ENCODE measurements around the gene ARF1. TPM values are rescaled to one million over a fixed set of nuclear protein-coding genes. Genes with fewer than 3 reads are reported as not detected.

ARF1 gene
- total and polyA plus RNA-seq, 9 donors = 109 to 313 (median 284) TPM

DNA sequence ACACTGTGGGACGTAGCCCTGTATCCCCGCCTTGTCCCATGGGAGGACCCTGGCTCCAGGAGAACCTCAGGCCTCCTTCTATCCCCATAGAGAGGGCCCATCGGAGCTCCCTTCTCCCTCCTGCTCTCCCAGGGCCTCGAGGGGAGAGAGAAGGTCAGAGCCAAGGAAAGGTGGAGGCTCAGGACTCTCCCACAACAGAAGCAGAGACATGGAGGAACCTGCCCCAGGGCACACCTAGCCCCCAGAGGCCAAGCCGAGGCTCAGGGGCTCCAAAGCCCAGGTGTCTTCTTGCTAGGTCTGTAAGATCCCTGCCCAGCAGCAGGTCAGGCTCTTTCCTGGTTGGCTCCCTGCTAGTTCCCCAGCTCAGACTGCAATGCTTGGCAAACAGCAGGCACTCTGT lies 34.4 kb upstream of the ARF1 start:
- WGBS (ENCODE audit: insufficient coverage) = 56% methylated on average over 2 of the region's 5 CpGs
- no peaks in the 10 kb centered on the region for H3K4me1 ChIP-seq (ENCODE audit: control insufficient read depth, insufficient read depth, low read length)
- no peaks in the 10 kb centered on the region for H3K36me3 ChIP-seq (ENCODE audit: control insufficient read depth, insufficient read depth, low read length)
- no peak for DNase-seq
- H3K9me3 ChIP-seq (replicated peaks; ENCODE audit: control insufficient read depth, low read depth, low read length) = no peaks in the 10 kb centered on the region
- H3K27me3 ChIP-seq (ENCODE audit: control insufficient read depth, insufficient read depth, low read length) = peaks cover 24% of the 10 kb centered on the region
- H3K27ac ChIP-seq (ENCODE audit: low read length) = no peak overlapping the region
- H3K4me3 ChIP-seq (ENCODE audit: low read length) = no peak overlapping the region

DNA sequence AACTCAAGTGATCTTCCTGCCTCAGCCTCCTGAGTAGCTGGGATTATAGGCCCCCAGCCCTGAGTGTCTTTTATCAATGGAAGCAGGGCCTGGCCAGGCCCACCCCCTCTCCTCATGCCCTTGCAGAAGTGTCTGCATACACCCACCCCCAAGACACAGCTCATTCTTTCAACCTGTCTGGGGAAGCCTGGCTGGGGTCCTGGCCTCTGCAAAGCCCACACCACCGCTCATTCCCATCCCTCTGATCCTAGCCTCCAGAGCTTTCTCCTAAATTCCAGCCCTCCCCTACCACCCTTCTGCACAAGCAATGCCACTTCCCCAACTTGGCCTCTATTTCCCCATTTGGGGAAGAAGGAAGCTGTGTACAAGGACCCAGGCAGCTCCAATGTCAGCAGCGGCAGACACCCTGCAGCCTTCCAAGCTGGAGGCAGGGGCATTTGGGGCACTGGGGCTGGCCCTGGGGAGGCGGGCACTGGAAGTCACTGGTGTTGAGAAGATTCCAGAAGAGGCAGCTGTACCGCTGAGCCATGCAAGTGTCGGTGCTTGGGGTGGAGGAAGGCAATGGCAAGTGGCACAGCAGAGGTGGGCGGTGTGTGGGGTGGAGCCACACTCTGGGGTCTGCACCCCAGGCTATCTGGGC lies 33.7 kb upstream of the ARF1 start:
- no peaks in the 10 kb centered on the region for H3K9me3 ChIP-seq (replicated peaks; ENCODE audit: control insufficient read depth, low read depth, low read length)
- no peak overlapping the region for H3K27ac ChIP-seq (ENCODE audit: low read length)
- no peaks in the 10 kb centered on the region for H3K4me1 ChIP-seq (ENCODE audit: control insufficient read depth, insufficient read depth, low read length)
- WGBS (ENCODE audit: insufficient coverage) = 67% methylated on average over 5 of the region's 6 CpGs
- peaks cover 21% of the 10 kb centered on the region for H3K27me3 ChIP-seq (ENCODE audit: control insufficient read depth, insufficient read depth, low read length)
- H3K4me3 ChIP-seq (ENCODE audit: low read length) = no peak overlapping the region
- H3K36me3 ChIP-seq (ENCODE audit: control insufficient read depth, insufficient read depth, low read length) = no peaks in the 10 kb centered on the region
- DNase-seq = no peak

DNA sequence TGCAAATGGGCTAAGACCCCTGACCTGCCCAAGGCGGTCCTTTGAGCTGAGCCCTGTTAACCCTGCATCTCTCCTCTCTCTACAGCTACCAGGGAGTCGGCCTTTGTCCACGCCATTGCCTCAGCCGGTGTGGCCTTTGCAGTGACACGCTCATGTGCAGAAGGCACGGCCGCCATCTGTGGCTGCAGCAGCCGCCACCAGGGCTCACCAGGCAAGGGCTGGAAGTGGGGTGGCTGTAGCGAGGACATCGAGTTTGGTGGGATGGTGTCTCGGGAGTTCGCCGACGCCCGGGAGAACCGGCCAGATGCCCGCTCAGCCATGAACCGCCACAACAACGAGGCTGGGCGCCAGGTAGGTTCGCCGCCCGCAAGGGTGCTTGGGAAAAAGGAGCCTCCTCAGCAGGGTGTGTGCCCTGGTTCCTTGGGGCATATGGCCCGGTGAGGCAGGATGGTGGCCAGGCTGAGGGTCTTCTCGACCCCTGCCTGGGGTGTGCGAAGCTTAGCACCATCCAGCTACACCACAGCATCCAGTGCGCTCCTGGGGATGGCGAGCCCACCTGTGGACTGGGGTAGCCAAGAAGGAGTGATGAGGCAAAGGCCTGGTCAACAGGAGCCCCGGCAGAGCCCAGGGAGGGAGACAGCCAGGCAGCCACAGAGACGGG lies 31.8 kb upstream of the ARF1 start:
- DNase-seq = no peak
- Histone ChIP-seq H3K4me3 (ENCODE audit: low read length) (no peak overlapping the region), H3K4me1 (ENCODE audit: control insufficient read depth, insufficient read depth, low read length) (no peaks in the 10 kb centered on the region), H3K27me3 (ENCODE audit: control insufficient read depth, insufficient read depth, low read length) (peaks cover 22% of the 10 kb centered on the region), H3K36me3 (ENCODE audit: control insufficient read depth, insufficient read depth, low read length) (no peaks in the 10 kb centered on the region), H3K27ac (ENCODE audit: low read length) (no peak overlapping the region), H3K9me3 (replicated peaks; ENCODE audit: control insufficient read depth, low read depth, low read length) (no peaks in the 10 kb centered on the region)
- WGBS (ENCODE audit: insufficient coverage) = 90% methylated on average over 25 of the region's 30 CpGs

DNA sequence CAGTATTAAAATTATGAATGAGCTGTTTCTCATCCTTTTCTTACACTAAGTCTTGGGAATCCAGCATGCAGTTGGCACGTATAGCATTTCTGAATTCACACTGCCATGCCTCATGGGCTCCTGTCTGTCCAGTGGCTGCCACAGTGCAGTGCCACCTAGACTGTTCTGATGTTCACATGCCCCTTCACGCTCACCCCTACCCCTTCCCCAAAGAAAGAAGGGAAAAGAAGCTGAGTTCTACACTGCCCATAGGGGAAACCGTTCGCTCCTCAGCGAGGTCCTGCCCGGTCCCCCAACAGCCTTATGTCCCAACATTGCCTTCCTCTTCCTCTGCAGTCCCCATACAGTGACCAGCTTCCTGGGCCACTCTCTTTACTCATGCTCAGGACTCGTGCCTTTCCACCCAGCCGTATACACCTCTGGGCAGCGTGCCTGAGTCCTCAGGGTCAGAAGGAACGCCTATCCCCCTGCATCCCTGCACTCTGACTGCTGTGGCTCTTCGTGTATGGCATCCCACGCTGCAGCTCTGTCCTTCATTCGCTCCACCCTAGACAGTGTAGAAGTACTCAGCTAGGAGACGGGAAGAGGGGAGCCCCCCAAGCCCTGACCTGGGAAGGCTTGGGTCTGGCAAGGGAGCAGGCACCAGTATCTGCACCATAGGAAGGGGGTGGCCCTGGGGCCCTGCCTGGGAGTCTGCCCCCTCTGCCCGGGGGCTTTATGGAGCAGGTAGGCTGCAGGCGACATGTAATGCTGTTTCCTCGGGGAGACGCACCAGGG lies 24.1 kb upstream of the ARF1 start:
- 46% methylated on average over 13 of the region's 18 CpGs for WGBS (ENCODE audit: insufficient coverage)
- Histone ChIP-seq H3K27me3 (ENCODE audit: control insufficient read depth, insufficient read depth, low read length) (peaks cover 67% of the 10 kb centered on the region), H3K27ac (ENCODE audit: low read length) (no peak overlapping the region), H3K36me3 (ENCODE audit: control insufficient read depth, insufficient read depth, low read length) (no peaks in the 10 kb centered on the region), H3K9me3 (replicated peaks; ENCODE audit: control insufficient read depth, low read depth, low read length) (no peaks in the 10 kb centered on the region), H3K4me3 (ENCODE audit: low read length) (no peak overlapping the region), H3K4me1 (ENCODE audit: control insufficient read depth, insufficient read depth, low read length) (peaks cover 12% of the 10 kb centered on the region)
- DNase-seq = no peak

DNA sequence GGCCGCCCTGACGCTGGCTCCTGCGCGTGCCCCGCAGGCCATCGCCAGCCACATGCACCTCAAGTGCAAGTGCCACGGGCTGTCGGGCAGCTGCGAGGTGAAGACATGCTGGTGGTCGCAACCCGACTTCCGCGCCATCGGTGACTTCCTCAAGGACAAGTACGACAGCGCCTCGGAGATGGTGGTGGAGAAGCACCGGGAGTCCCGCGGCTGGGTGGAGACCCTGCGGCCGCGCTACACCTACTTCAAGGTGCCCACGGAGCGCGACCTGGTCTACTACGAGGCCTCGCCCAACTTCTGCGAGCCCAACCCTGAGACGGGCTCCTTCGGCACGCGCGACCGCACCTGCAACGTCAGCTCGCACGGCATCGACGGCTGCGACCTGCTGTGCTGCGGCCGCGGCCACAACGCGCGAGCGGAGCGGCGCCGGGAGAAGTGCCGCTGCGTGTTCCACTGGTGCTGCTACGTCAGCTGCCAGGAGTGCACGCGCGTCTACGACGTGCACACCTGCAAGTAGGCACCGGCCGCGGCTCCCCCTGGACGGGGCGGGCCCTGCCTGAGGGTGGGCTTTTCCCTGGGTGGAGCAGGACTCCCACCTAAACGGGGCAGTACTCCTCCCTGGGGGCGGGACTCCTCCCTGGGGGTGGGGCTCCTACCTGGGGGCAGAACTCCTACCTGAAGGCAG lies 23.4 kb upstream of the ARF1 start:
- H3K4me3 ChIP-seq (ENCODE audit: low read length) = no peak overlapping the region
- H3K27ac ChIP-seq (ENCODE audit: low read length) = no peak overlapping the region
- H3K9me3 ChIP-seq (replicated peaks; ENCODE audit: control insufficient read depth, low read depth, low read length) = no peaks in the 10 kb centered on the region
- peaks cover 12% of the 10 kb centered on the region for H3K4me1 ChIP-seq (ENCODE audit: control insufficient read depth, insufficient read depth, low read length)
- H3K27me3 ChIP-seq (ENCODE audit: control insufficient read depth, insufficient read depth, low read length) = peaks cover 66% of the 10 kb centered on the region
- 10% methylated on average over 66 of the region's 66 CpGs for WGBS (ENCODE audit: insufficient coverage)
- no peak for DNase-seq
- no peaks in the 10 kb centered on the region for H3K36me3 ChIP-seq (ENCODE audit: control insufficient read depth, insufficient read depth, low read length)

DNA sequence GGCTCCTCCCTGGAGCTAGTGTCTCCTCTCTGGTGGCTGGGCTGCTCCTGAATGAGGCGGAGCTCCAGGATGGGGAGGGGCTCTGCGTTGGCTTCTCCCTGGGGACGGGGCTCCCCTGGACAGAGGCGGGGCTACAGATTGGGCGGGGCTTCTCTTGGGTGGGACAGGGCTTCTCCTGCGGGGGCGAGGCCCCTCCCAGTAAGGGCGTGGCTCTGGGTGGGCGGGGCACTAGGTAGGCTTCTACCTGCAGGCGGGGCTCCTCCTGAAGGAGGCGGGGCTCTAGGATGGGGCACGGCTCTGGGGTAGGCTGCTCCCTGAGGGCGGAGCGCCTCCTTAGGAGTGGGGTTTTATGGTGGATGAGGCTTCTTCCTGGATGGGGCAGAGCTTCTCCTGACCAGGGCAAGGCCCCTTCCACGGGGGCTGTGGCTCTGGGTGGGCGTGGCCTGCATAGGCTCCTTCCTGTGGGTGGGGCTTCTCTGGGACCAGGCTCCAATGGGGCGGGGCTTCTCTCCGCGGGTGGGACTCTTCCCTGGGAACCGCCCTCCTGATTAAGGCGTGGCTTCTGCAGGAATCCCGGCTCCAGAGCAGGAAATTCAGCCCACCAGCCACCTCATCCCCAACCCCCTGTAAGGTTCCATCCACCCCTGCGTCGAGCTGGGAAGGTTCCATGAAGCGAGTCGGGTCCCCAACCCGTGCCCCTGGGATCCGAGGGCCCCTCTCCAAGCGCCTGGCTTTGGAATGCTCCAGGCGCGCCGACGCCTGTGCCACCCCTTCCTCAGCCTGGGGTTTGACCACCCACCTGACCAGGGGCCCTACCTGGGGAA lies 22.7 kb upstream of the ARF1 start:
- H3K27me3 ChIP-seq (ENCODE audit: control insufficient read depth, insufficient read depth, low read length) = peaks cover 68% of the 10 kb centered on the region
- no peak overlapping the region for H3K27ac ChIP-seq (ENCODE audit: low read length)
- no peaks in the 10 kb centered on the region for H3K9me3 ChIP-seq (replicated peaks; ENCODE audit: control insufficient read depth, low read depth, low read length)
- no peak for DNase-seq
- no peak overlapping the region for H3K4me3 ChIP-seq (ENCODE audit: low read length)
- peaks cover 12% of the 10 kb centered on the region for H3K4me1 ChIP-seq (ENCODE audit: control insufficient read depth, insufficient read depth, low read length)
- WGBS (ENCODE audit: insufficient coverage) = 0% methylated on average over 22 of the region's 33 CpGs
- no peaks in the 10 kb centered on the region for H3K36me3 ChIP-seq (ENCODE audit: control insufficient read depth, insufficient read depth, low read length)

DNA sequence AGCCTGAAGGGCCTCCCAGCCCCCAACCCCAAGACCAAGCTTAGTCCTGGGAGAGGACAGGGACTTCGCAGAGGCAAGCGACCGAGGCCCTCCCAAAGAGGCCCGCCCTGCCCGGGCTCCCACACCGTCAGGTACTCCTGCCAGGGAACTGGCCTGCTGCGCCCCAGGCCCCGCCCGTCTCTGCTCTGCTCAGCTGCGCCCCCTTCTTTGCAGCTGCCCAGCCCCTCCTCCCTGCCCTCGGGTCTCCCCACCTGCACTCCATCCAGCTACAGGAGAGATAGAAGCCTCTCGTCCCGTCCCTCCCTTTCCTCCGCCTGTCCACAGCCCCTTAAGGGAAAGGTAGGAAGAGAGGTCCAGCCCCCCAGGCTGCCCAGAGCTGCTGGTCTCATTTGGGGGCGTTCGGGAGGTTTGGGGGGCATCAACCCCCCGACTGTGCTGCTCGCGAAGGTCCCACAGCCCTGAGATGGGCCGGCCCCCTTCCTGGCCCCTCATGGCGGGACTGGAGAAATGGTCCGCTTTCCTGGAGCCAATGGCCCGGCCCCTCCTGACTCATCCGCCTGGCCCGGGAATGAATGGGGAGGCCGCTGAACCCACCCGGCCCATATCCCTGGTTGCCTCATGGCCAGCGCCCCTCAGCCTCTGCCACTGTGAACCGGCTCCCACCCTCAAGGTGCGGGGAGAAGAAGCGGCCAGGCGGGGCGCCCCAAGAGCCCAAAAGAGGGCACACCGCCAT lies 21.9 kb upstream of the ARF1 start:
- Histone ChIP-seq H3K4me1 (ENCODE audit: control insufficient read depth, insufficient read depth, low read length) (peaks cover 12% of the 10 kb centered on the region), H3K36me3 (ENCODE audit: control insufficient read depth, insufficient read depth, low read length) (no peaks in the 10 kb centered on the region), H3K27me3 (ENCODE audit: control insufficient read depth, insufficient read depth, low read length) (peaks cover 71% of the 10 kb centered on the region), H3K4me3 (ENCODE audit: low read length) (no peak overlapping the region), H3K9me3 (replicated peaks; ENCODE audit: control insufficient read depth, low read depth, low read length) (no peaks in the 10 kb centered on the region), H3K27ac (ENCODE audit: low read length) (no peak overlapping the region)
- 2% methylated on average over 28 of the region's 34 CpGs for WGBS (ENCODE audit: insufficient coverage)
- DNase-seq = no peak

DNA sequence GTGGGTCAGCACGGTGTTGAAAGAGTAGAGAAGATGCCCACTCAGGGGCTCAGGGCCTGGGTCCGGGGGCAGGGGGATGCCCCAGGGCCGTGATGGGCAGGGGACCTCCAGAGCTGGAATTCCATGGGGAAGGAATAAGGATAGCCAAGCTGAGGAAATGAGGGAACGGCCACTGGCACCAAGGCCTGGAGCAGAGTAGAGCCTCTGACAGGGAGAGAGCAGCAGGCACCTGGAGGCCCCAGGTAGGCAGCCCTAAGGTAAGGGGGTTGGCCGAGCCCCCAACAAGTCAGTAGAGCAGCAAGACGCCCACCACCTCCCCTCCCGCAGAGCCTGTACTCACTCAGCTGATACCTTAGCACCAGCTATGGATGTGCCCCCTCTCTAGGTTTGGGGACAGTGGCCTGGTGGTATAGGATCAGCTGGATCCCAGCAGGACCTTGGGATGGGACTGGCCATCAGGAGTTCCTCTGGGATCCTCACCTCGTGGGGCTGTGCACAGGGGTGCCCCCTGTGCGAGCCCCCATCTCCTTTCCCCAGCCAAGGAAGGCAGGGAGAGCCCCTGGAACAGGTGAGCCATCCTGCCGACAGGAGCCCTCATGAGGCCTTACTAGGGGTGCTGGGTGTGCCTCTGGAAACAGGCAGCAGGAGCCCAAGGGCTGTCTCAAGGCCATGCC lies 21.0 kb upstream of the ARF1 start:
- H3K36me3 ChIP-seq (ENCODE audit: control insufficient read depth, insufficient read depth, low read length) = no peaks in the 10 kb centered on the region
- WGBS (ENCODE audit: insufficient coverage) = 67% methylated on average over 5 of the region's 10 CpGs
- DNase-seq = no peak
- H3K4me3 ChIP-seq (ENCODE audit: low read length) = no peak overlapping the region
- H3K9me3 ChIP-seq (replicated peaks; ENCODE audit: control insufficient read depth, low read depth, low read length) = no peaks in the 10 kb centered on the region
- H3K27me3 ChIP-seq (ENCODE audit: control insufficient read depth, insufficient read depth, low read length) = peaks cover 72% of the 10 kb centered on the region
- H3K4me1 ChIP-seq (ENCODE audit: control insufficient read depth, insufficient read depth, low read length) = peaks cover 12% of the 10 kb centered on the region
- H3K27ac ChIP-seq (ENCODE audit: low read length) = no peak overlapping the region

All from muscle of leg (tissue), 11 donors.